GM18909 (cell line): ENCODE measurements around the gene CCDC170.
"Not testable (repeated sequence)": the region's sequence is repeated elsewhere in the genome, so short reads cannot be mapped to it uniquely, and the experiment has no call there.

Source experiments
- ATAC-seq: cut with Tn5 transposase; IDR thresholded peaks from one replicate; pipeline ENCODE4 v1.9.1; 2021; ENCODE audit warnings: mild to moderate bottlenecking; ENCODE audit not compliant: unreplicated experiment, poor library complexity

CCDC170 gene

GRCh38 chr6:151539506-151540268, 45.9 kb downstream of the CCDC170 start:
- no peak for ATAC-seq

- no peak for ATAC-seq
Observed at GRCh38 chr6:151544453-151544852, 50.6 kb downstream of the CCDC170 start.

- not testable (repeated sequence) for ATAC-seq
Observed at GRCh38 chr6:151544884-151545283, 51.1 kb downstream of the CCDC170 start.

- no peak for ATAC-seq
Observed at GRCh38 chr6:151546941-151547659, 53.3 kb downstream of the CCDC170 start.

GRCh38 chr6:151548201-151548600, 54.4 kb downstream of the CCDC170 start:
- no peak for ATAC-seq

- no peak for ATAC-seq
Observed at GRCh38 chr6:151549790-151550189, 56.0 kb downstream of the CCDC170 start.

- ATAC-seq = no peak
Observed at GRCh38 chr6:151550618-151551017, 56.8 kb downstream of the CCDC170 start.

GRCh38 chr6:151551223-151551857, 57.5 kb downstream of the CCDC170 start:
- peak; percentile 55 for ATAC-seq

GRCh38 chr6:151553416-151554165, 59.8 kb downstream of the CCDC170 start:
- ATAC-seq = no peak

- no peak for ATAC-seq
Observed at GRCh38 chr6:151561238-151561637, 67.4 kb downstream of the CCDC170 start.

- no peak for ATAC-seq
Observed at GRCh38 chr6:151564654-151565053, 70.8 kb downstream of the CCDC170 start.

GRCh38 chr6:151565940-151566339, 72.1 kb downstream of the CCDC170 start:
- no peak for ATAC-seq

- ATAC-seq = no peak
Observed at GRCh38 chr6:151566557-151566956, 72.7 kb downstream of the CCDC170 start.

- no peak for ATAC-seq
Observed at GRCh38 chr6:151576633-151577032, 82.8 kb downstream of the CCDC170 start.

- no peak for ATAC-seq
Observed at GRCh38 chr6:151577257-151577656, 83.4 kb downstream of the CCDC170 start.

- ATAC-seq = no peak
Observed at GRCh38 chr6:151585741-151586140, 91.9 kb downstream of the CCDC170 start.

GRCh38 chr6:151589667-151590066, 95.8 kb downstream of the CCDC170 start:
- ATAC-seq = no peak

- ATAC-seq = no peak
Observed at GRCh38 chr6:151590742-151591141, 96.9 kb downstream of the CCDC170 start.

- ATAC-seq = no peak
Observed at GRCh38 chr6:151592449-151593159, 98.8 kb downstream of the CCDC170 start.
